ENCODE results near the gene RAB37. TPM values are rescaled to one million over a fixed set of nuclear protein-coding genes. Genes with fewer than 3 reads are reported as not detected.
A peak's percentile ranks its signal among the peaks of the same experiment; 100 is the strongest.

The RAB37 gene
- total RNA-seq, 2 donors from 2014 or later, result 0.66 to 0.78 TPM

DNA sequence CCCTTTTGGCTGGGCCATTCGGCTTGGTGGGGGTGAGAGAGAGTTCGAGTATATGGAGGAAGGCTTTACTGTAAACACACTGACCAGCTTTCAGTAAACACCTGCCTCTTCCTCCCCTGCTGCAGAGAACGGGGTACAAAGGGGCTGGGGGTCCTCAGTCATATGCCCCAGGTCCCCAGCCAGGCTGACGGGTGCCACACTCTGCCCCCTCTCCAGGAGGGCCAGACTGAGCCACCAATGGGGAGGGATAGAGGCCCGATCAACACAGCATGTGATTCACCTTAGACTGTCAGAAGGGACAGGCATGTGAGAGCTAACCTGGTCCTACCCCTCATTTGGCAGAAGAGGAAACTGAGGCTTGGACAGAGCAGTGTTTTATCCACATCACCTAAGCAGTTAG is 24.4 kb downstream of the RAB37 start:
- TF ChIP-seq POLR2A (IDR thresholded peaks at IDR 0.05) (no peak), CTCF (IDR thresholded peaks at IDR 0.05) (no peak)
- intact Hi-C loops (cut with DNase I), result no loop called here
- no peaks in the 10 kb centered on the region for H3K36me3 ChIP-seq (replicated peaks in 1 of 2; ENCODE audit: insufficient read depth in 1 of 2, low read depth in 2 of 2)
- no peak for DNase-seq
- H3K4me3 ChIP-seq, result no peak overlapping the region
- 61 to 76% methylated on average over 5 of the region's 5 CpGs for WGBS, 2 donors
- no peaks in the 10 kb centered on the region for H3K9me3 ChIP-seq
- peak overlapping the region in 3 of 4 donors; percentile 80 to 86 (median 83) for H3K27ac ChIP-seq
- H3K4me1 ChIP-seq, result peaks cover 84% of the 10 kb centered on the region
- H3K27me3 ChIP-seq, result no peaks in the 10 kb centered on the region
- no peak for ATAC-seq

GRCh38 chr17:74761931-74762330 is 24.9 kb downstream of the RAB37 start:
- Histone ChIP-seq H3K36me3 (replicated peaks in 1 of 2; ENCODE audit: insufficient read depth in 1 of 2, low read depth in 2 of 2) (no peaks in the 10 kb centered on the region), H3K27me3 (no peaks in the 10 kb centered on the region), H3K4me3 (no peak overlapping the region), H3K9me3 (no peaks in the 10 kb centered on the region), H3K4me1 (peaks cover 82% of the 10 kb centered on the region), H3K27ac (peak overlapping the region in 2 of 4 donors; percentile 83 to 86)
- 83 to 89% methylated on average over 4 to 11 of the region's 11 CpGs for WGBS, 2 donors
- ATAC-seq (no peak), DNase-seq (no peak)
- intact Hi-C loops (cut with DNase I), result no loop called here
- TF ChIP-seq POLR2A (IDR thresholded peaks at IDR 0.05) (no peak), CTCF (IDR thresholded peaks at IDR 0.05) (no peak)

GRCh38 chr17:74763565-74764387 is 26.7 kb downstream of the RAB37 start:
- WGBS, 2 donors, result 46 to 59% methylated on average over 9 to 14 of the region's 16 CpGs
- no peaks in the 10 kb centered on the region for H3K9me3 ChIP-seq
- no peak overlapping the region for H3K4me3 ChIP-seq
- no peaks in the 10 kb centered on the region for H3K27me3 ChIP-seq
- ATAC-seq (no peak), DNase-seq (no peak)
- intact Hi-C loops (cut with DNase I), result no loop called here
- H3K4me1 ChIP-seq, result peaks cover 82% of the 10 kb centered on the region
- H3K27ac ChIP-seq, result peak overlapping the region; percentile 2 to 83 (median 40)
- TF ChIP-seq POLR2A (IDR thresholded peaks at IDR 0.05) (no peak), CTCF (IDR thresholded peaks at IDR 0.05) (no peak)
- H3K36me3 ChIP-seq (replicated peaks in 1 of 2; ENCODE audit: insufficient read depth in 1 of 2, low read depth in 2 of 2), result no peaks in the 10 kb centered on the region

- Histone ChIP-seq H3K4me1 (peaks cover 82% of the 10 kb centered on the region), H3K36me3 (replicated peaks in 1 of 2; ENCODE audit: insufficient read depth in 1 of 2, low read depth in 2 of 2) (no peaks in the 10 kb centered on the region), H3K9me3 (no peaks in the 10 kb centered on the region), H3K27ac (peak overlapping the region in 1 of 4 donors; percentile 83), H3K27me3 (no peaks in the 10 kb centered on the region), H3K4me3 (no peak overlapping the region)
- ATAC-seq (no peak), DNase-seq (no peak)
- WGBS, 2 donors, result 80 to 86% methylated on average over 4 of the region's 4 CpGs
- no peak for TF ChIP-seq CTCF (IDR thresholded peaks at IDR 0.05)
- no peak for TF ChIP-seq POLR2A (IDR thresholded peaks at IDR 0.05)
- intact Hi-C loops (cut with DNase I), result no loop called here
Measured at GRCh38 chr17:74764751-74765286, 27.8 kb downstream of the RAB37 start.

All from body of pancreas (tissue), 4 donors.